Measurements from ENCODE around the gene HEXA.
"Not testable (repeated sequence)": the region's sequence is repeated elsewhere in the genome, so short reads cannot be mapped to it uniquely, and the experiment has no call there.

Gene HEXA

GRCh38 chr15:72375846-72376581 lies at the start of gene HEXA:
Gene HEXA (minus strand): TSS chr15:72376014. CDS start chr15:72375972, 42 bp downstream.
- peak within 1 kb of the TSS; percentile 59 for H3K4me3 ChIP-seq (ENCODE audit: low read depth, low read length)
- TF ChIP-seq CTCF (IDR thresholded peaks at IDR 0.05; ENCODE audit: low read depth, low read length, missing control alignments), result no peak
- peak; percentile 93 for DNase-seq (ENCODE audit: low read depth)

GRCh38 chr15:72423256-72423655 lies 47.4 kb upstream of the HEXA start:
- DNase-seq (ENCODE audit: low read depth), result no peak
- TF ChIP-seq CTCF (IDR thresholded peaks at IDR 0.05; ENCODE audit: low read depth, low read length, missing control alignments), result no peak
- no peak overlapping the region for H3K4me3 ChIP-seq (ENCODE audit: low read depth, low read length)

GRCh38 chr15:72421484-72421883 lies 45.7 kb upstream of the HEXA start:
- no peak for DNase-seq (ENCODE audit: low read depth)
- H3K4me3 ChIP-seq (ENCODE audit: low read depth, low read length), result no peak overlapping the region
- TF ChIP-seq CTCF (IDR thresholded peaks at IDR 0.05; ENCODE audit: low read depth, low read length, missing control alignments), result no peak

- TF ChIP-seq CTCF (IDR thresholded peaks at IDR 0.05; ENCODE audit: low read depth, low read length, missing control alignments), result no peak
- no peak for DNase-seq (ENCODE audit: low read depth)
- no peak overlapping the region for H3K4me3 ChIP-seq (ENCODE audit: low read depth, low read length)
Measured at GRCh38 chr15:72420576-72420975, 44.8 kb upstream of the HEXA start.

- H3K4me3 ChIP-seq (ENCODE audit: low read depth, low read length); DNase-seq (ENCODE audit: low read depth): not testable (repeated sequence)
Measured at GRCh38 chr15:72419768-72420167, 44.0 kb upstream of the HEXA start.

GRCh38 chr15:72415304-72415703 lies 39.5 kb upstream of the HEXA start:
- no peak for DNase-seq (ENCODE audit: low read depth)
- no peak for TF ChIP-seq CTCF (IDR thresholded peaks at IDR 0.05; ENCODE audit: low read depth, low read length, missing control alignments)
- no peak overlapping the region for H3K4me3 ChIP-seq (ENCODE audit: low read depth, low read length)

GRCh38 chr15:72413337-72413736 lies 37.5 kb upstream of the HEXA start:
- not testable (repeated sequence) for H3K4me3 ChIP-seq (ENCODE audit: low read depth, low read length); DNase-seq (ENCODE audit: low read depth)

GRCh38 chr15:72411544-72411943 lies 35.7 kb upstream of the HEXA start:
- TF ChIP-seq CTCF (IDR thresholded peaks at IDR 0.05; ENCODE audit: low read depth, low read length, missing control alignments), result no peak
- no peak overlapping the region for H3K4me3 ChIP-seq (ENCODE audit: low read depth, low read length)
- no peak for DNase-seq (ENCODE audit: low read depth)
